Nephron progenitor cell (in vitro differentiated cells): ENCODE results near the gene CSF1R.

ENCODE experiments used
- DNase-seq: peaks from one replicate; pipeline ENCODE4 v3.0.0; 2021
- H3K27ac Mint-ChIP-seq: 2 replicates; pipeline ENCODE4 v1.8.0; 2021; ENCODE audit warnings: mild to moderate bottlenecking, moderate library complexity, mixed read lengths
- H3K27me3 Mint-ChIP-seq: 2 replicates; pipeline ENCODE4 v1.8.0; 2021; ENCODE audit warnings: mild to moderate bottlenecking, low read depth, mixed read lengths; ENCODE audit not compliant: poor library complexity
- H3K36me3 Mint-ChIP-seq: 2 replicates; pipeline ENCODE4 v1.8.0; 2021; ENCODE audit warnings: low read depth, mixed read lengths
- H3K4me1 Mint-ChIP-seq: 2 replicates; pipeline ENCODE4 v1.8.0; 2021; ENCODE audit warnings: mixed read lengths
- H3K4me3 Mint-ChIP-seq: 2 replicates; pipeline ENCODE4 v1.8.0; 2021; ENCODE audit warnings: mild to moderate bottlenecking, moderate library complexity, mixed read lengths
- H3K9me3 Mint-ChIP-seq: 2 replicates; pipeline ENCODE4 v1.8.0; 2021; ENCODE audit warnings: mild to moderate bottlenecking, moderate library complexity, mixed read lengths
- TF ChIP-seq, protein P1 (sequence below): fragments of 200-600 bp; sonication (generic); IDR thresholded peaks from 2 replicates; pipeline ENCODE4 v1.5.0; 2021; ENCODE audit warnings: antibody characterized with exemption

CSF1R gene

DNA sequence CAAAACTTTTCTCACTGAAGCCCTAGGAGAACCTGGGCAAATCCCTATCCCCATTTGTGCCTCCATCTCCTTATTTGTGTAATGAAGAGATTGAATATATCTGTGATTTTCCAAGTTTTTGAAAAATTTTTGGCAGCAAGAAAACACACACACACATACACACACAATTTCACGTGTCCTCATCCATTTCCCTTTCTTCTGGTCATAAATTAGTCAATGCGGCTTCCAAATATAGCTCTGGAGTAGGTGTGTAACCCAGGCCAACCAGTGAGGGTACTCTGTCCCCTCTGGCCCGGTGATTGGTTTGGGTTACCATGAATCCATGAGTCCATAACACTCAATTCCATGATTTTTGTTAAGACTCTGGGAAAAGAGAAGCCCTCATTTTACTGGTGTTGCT lies 12.7 kb downstream of the CSF1R start:
- Mint-ChIP-seq H3K27ac (no peak overlapping the region), H3K9me3 (peaks cover 4% of the 10 kb centered on the region), H3K4me3 (no peak overlapping the region), H3K36me3 (no peaks in the 10 kb centered on the region), H3K27me3 (peaks cover 6% of the 10 kb centered on the region), H3K4me1 (peaks cover 6% of the 10 kb centered on the region)
- no peak for DNase-seq
- TF ChIP-seq, protein P1, sequence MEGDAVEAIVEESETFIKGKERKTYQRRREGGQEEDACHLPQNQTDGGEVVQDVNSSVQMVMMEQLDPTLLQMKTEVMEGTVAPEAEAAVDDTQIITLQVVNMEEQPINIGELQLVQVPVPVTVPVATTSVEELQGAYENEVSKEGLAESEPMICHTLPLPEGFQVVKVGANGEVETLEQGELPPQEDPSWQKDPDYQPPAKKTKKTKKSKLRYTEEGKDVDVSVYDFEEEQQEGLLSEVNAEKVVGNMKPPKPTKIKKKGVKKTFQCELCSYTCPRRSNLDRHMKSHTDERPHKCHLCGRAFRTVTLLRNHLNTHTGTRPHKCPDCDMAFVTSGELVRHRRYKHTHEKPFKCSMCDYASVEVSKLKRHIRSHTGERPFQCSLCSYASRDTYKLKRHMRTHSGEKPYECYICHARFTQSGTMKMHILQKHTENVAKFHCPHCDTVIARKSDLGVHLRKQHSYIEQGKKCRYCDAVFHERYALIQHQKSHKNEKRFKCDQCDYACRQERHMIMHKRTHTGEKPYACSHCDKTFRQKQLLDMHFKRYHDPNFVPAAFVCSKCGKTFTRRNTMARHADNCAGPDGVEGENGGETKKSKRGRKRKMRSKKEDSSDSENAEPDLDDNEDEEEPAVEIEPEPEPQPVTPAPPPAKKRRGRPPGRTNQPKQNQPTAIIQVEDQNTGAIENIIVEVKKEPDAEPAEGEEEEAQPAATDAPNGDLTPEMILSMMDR, result no peak

DNA sequence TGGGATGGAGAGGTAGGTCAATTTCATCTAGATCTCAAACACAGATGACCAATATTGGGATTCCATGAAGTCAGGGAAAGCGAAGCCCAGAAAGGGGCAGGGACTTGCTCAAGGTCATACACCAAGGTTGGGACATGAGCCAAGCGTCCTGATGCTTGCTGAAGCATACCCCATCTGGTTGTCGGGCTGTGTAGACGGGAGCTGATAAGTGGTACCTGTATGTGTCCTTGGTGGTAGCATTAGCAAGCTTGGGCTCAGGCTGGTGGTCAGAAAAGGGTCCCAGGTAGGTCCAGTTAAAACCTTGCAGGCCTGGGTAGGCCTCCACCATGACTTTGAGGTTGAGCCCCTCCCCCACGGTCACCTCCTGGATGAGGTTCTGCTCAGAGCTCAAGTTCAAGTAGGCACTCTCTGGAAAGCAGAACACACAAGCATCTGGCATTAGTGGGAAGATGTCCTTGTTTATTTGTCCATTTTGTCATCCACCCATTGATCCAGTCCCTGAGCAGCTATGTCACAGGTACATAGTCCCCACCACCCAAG lies 13.2 kb downstream of the CSF1R start:
- H3K27ac Mint-ChIP-seq, result no peak overlapping the region
- peaks cover 4% of the 10 kb centered on the region for H3K27me3 Mint-ChIP-seq
- TF ChIP-seq, protein P1, result no peak
- no peak overlapping the region for H3K4me3 Mint-ChIP-seq
- DNase-seq, result no peak
- H3K36me3 Mint-ChIP-seq, result no peaks in the 10 kb centered on the region
- peaks cover 8% of the 10 kb centered on the region for H3K4me1 Mint-ChIP-seq
- peaks cover 4% of the 10 kb centered on the region for H3K9me3 Mint-ChIP-seq

DNA sequence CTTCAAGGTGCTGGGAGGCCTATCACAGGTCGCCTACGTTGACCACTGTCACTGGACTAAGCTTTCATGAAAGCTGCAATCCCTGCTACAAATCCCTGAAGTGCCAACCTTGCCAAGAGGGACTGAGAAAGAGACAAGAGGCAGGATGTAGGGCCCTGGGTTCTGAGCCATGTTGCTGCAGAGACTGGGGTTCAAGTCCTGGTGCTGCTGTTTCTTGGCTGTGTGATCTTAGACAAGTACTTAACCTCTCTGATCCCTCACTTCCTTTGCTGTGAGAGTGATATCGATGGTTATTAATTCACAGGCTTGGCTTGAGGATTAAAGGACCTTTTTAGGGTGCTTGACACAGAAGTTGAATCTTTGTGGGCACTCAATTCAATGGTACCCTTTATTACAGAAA lies 15.5 kb downstream of the CSF1R start:
- TF ChIP-seq, protein P1, result no peak
- Mint-ChIP-seq H3K4me3 (no peak overlapping the region), H3K27me3 (peaks cover 8% of the 10 kb centered on the region), H3K9me3 (peaks cover 4% of the 10 kb centered on the region), H3K36me3 (no peaks in the 10 kb centered on the region), H3K27ac (no peak overlapping the region), H3K4me1 (peaks cover 4% of the 10 kb centered on the region)
- no peak for DNase-seq

DNA sequence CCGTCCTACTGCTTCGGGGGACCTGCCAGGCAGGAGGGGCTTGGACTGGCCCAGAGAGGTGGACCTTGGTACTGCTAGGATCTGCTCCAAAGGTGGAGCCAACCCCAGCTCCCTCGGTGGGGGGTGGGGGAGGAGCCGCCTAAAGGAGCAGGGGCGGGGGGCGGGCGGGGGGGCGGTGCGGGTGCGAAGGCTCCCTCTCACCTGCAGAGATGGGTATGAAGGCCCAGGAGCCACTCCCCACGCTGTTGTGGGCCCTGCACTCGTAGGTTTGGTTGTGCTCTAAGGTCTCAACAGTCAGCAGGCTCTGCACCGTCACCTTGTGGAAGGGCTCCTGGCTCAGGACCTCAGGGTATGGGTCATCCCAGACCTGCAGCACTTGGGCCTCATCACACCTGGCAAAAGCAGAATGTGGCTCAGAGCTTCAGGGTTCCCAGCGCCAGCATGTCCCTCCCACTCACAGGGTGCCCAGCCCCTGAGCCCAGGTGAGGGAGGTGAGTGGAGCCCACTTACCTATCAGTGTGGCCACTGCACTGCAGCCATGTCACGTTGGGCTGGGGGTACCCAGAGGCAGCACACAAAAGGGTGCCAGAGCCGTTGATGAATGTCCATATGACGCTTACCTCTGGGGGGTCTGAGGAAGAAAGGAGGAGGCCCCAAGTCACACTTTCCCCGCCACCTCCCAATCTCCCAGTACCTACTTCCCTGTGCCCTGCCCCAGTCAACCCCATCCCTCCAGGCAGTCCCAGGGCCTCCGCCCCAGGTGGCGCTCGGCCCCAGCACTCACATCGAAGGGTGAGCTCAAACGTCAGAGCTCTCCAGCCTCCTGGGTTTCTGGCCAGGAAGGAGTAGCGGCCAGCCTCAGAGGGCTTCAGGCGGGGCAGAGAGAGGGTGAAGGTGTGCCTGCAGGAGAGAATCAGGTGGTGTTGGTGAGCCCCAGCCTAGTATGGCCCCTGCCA lies 16.4 kb downstream of the CSF1R start:
- H3K4me3 Mint-ChIP-seq, result no peak overlapping the region
- peaks cover 10% of the 10 kb centered on the region for H3K4me1 Mint-ChIP-seq
- DNase-seq, result no peak
- no peak overlapping the region for H3K27ac Mint-ChIP-seq
- H3K9me3 Mint-ChIP-seq, result peaks cover 4% of the 10 kb centered on the region
- H3K27me3 Mint-ChIP-seq, result peaks cover 8% of the 10 kb centered on the region
- TF ChIP-seq, protein P1, result no peak
- H3K36me3 Mint-ChIP-seq, result no peaks in the 10 kb centered on the region

DNA sequence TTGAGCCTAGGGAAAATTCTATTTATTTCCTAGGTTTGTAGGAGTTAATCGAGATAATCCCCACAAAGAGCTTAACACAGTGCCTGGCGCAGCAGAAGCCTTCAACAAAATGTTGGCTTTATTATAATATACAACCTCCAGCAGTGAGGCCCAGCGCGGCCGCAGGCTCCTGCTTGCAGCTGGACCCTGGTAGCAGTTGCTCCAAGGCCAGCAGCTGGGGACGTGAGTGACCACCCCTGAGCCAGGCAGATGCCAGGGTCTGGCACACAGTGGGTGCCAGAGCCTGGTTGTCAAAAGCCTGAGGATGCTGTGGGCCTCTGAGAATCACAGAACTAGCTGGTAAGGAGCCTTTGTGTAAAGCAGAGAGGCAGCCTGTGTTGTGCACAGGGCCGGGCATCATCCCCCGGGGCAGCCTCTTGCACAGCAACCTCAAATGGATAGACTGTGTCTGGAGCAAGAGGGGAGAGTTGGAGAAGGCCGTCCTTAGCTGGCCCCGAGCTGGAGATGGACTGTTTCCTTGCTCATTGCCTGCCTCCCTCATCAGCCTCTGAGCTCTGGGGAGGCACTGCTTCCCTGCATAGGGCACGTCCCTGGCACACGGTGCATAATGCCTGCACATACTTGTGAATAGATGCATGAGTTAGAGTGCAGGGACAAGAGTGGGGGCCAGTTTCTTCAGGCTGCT lies 17.3 kb downstream of the CSF1R start:
- DNase-seq, result no peak
- peaks cover 8% of the 10 kb centered on the region for H3K27me3 Mint-ChIP-seq
- H3K36me3 Mint-ChIP-seq, result no peaks in the 10 kb centered on the region
- peaks cover 4% of the 10 kb centered on the region for H3K9me3 Mint-ChIP-seq
- TF ChIP-seq, protein P1, result no peak
- H3K4me3 Mint-ChIP-seq, result no peak overlapping the region
- peaks cover 18% of the 10 kb centered on the region for H3K4me1 Mint-ChIP-seq
- H3K27ac Mint-ChIP-seq, result no peak overlapping the region
